Measurements from ENCODE around the gene SLC7A1.

- TF ChIP-seq CTCF (IDR thresholded peaks at IDR 0.05; ENCODE audit: low read depth, low read length) = no peak
- TF ChIP-seq POLR2A (IDR thresholded peaks at IDR 0.05; ENCODE audit: extremely low read depth, insufficient read length) = no peak
Measured at GRCh38 chr13:29487466-29488454, 107.7 kb downstream of the SLC7A1 start.

All from NB4 (cell line).